Activated CD8-positive, alpha-beta T cell treated with anti-CD3 and anti-CD28 coated beads for 36 hours (primary cell): ENCODE measurements around the gene SAPCD1. TPM values are rescaled to one million over a fixed set of nuclear protein-coding genes. Genes with fewer than 3 reads are reported as not detected.

Experiments
- ATAC-seq: fragments of 200-7000 bp; cut with Tn5 transposase; one replicate; pipeline ENCODE4 v1.10.0; 2021; ENCODE audit warnings: mild to moderate bottlenecking, moderate library complexity
- CTCF ChIA-PET: fragments of 350-600 bp; sonication (Branson Sonifier 250); formaldehyde crosslinking; loops from one replicate; lab custom pipeline; 2021; ENCODE audit warnings: antibody characterized with exemption; lab: Charles Lee
- POLR2A ChIA-PET: fragments of 350-600 bp; sonication (Branson Sonifier 250); formaldehyde crosslinking; loops from one replicate; lab custom pipeline; 2021; ENCODE audit warnings: antibody characterized with exemption; lab: Charles Lee
- DNase-seq: peaks from one replicate; pipeline ENCODE4 v3.0.0-alpha.2; 2020
- H3K27ac Mint-ChIP-seq: one replicate; pipeline ENCODE4 v1.8.0; 2021; ENCODE audit warnings: mild to moderate bottlenecking, mixed read lengths
- H3K27me3 Mint-ChIP-seq: one replicate; pipeline ENCODE4 v1.8.0; 2021; ENCODE audit warnings: mixed read lengths
- H3K36me3 Mint-ChIP-seq: one replicate; pipeline ENCODE4 v1.8.0; 2021; ENCODE audit warnings: low read depth, mixed read lengths
- H3K4me1 Mint-ChIP-seq: one replicate; pipeline ENCODE4 v1.8.0; 2021; ENCODE audit warnings: low read depth, mixed read lengths
- H3K4me3 Mint-ChIP-seq: one replicate; pipeline ENCODE4 v1.8.0; 2021; ENCODE audit warnings: mild to moderate bottlenecking, moderate library complexity, mixed read lengths
- H3K9me3 Mint-ChIP-seq: one replicate; pipeline ENCODE4 v1.8.0; 2021; ENCODE audit warnings: mixed read lengths
- intact Hi-C: fragments of 100-400 bp; cut with micrococcal nuclease; formaldehyde crosslinking; loops from one replicate; pipeline ENCODE4 v1.10.0; 2022
- total RNA-seq, 2 experiments: library from RNA; stranded (reverse); gene quantifications; one replicate each; pipeline ENCODE4 v1.2.3, GENCODE V29; 2021
- TF ChIP-seq, protein P1 (sequence below): fragments of 200-600 bp; IDR thresholded peaks from one replicate; pipeline ENCODE4 v1.8.0; 2022; ENCODE audit warnings: antibody characterized with exemption, mild to moderate bottlenecking

The SAPCD1 gene
- total RNA-seq, 2 experiments from 2014 or later, result 13.6 to 18.7 TPM

DNA sequence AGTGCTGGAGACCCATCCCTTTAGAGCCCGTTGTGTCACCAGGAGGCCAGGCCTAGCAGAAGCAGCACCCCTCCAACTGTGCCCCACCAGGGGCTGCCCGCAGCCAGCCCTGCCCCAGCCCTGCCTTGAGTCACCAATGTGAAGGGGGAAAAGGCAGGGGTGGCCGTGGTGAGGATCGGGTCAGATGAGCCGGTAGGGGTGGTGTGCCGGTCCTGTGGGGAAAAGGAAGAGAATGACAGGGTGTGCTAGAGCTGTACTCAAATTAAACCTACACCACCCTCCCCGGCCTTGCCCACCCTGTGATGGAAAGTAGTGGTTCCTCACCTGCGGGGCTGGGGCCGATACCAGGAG is 3.1 kb downstream of the SAPCD1 start:
- Mint-ChIP-seq H3K27ac (no peak overlapping the region), H3K4me3 (no peak overlapping the region), H3K4me1 (peaks cover 7% of the 10 kb centered on the region), H3K27me3 (no peaks in the 10 kb centered on the region), H3K9me3 (no peaks in the 10 kb centered on the region), H3K36me3 (peaks cover 18% of the 10 kb centered on the region)
- intact Hi-C loops, result no loop called here
- ChIA-PET POLR2A (interaction anchor here (1.1 to 2.0 kb wide), 5 partner anchors 9 to 43 kb away, joined by 4 to 5 read pairs (median 5); partner anchors contain the start of genes LY6G6C, MPIG6B and VWA7), CTCF (no interaction called here)
- DNase-seq, result no peak
- no peak for ATAC-seq
- TF ChIP-seq, protein P1, sequence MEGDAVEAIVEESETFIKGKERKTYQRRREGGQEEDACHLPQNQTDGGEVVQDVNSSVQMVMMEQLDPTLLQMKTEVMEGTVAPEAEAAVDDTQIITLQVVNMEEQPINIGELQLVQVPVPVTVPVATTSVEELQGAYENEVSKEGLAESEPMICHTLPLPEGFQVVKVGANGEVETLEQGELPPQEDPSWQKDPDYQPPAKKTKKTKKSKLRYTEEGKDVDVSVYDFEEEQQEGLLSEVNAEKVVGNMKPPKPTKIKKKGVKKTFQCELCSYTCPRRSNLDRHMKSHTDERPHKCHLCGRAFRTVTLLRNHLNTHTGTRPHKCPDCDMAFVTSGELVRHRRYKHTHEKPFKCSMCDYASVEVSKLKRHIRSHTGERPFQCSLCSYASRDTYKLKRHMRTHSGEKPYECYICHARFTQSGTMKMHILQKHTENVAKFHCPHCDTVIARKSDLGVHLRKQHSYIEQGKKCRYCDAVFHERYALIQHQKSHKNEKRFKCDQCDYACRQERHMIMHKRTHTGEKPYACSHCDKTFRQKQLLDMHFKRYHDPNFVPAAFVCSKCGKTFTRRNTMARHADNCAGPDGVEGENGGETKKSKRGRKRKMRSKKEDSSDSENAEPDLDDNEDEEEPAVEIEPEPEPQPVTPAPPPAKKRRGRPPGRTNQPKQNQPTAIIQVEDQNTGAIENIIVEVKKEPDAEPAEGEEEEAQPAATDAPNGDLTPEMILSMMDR, result no peak

GRCh38 chr6:31765910-31766794 is 3.7 kb downstream of the SAPCD1 start:
- POLR2A ChIA-PET, result interaction anchor here (1.1 to 2.0 kb wide), 5 partner anchors 9 to 44 kb away, joined by 4 to 5 read pairs (median 5); partner anchors contain the start of genes LY6G6C, MPIG6B and VWA7
- DNase-seq (no peak), ATAC-seq (no peak)
- Mint-ChIP-seq H3K4me1 (peaks cover 9% of the 10 kb centered on the region), H3K36me3 (peaks cover 12% of the 10 kb centered on the region), H3K9me3 (no peaks in the 10 kb centered on the region), H3K27me3 (no peaks in the 10 kb centered on the region), H3K4me3 (no peak overlapping the region), H3K27ac (no peak overlapping the region)
- CTCF ChIA-PET, result interaction anchor here (0.6 kb wide), 1 partner anchor 38 kb away, joined by 3 read pairs; no protein-coding TSS in a partner anchor
- TF ChIP-seq, protein P1, result no peak
- intact Hi-C loops, result no loop called here

GRCh38 chr6:31767096-31767645 is 4.7 kb downstream of the SAPCD1 start:
- TF ChIP-seq, protein P1, result no peak
- no peaks in the 10 kb centered on the region for H3K27me3 Mint-ChIP-seq
- no peaks in the 10 kb centered on the region for H3K9me3 Mint-ChIP-seq
- no peak overlapping the region for H3K27ac Mint-ChIP-seq
- ChIA-PET CTCF (no interaction called here), POLR2A (no interaction called here)
- ATAC-seq (no peak), DNase-seq (no peak)
- intact Hi-C loops, result no loop called here
- no peak overlapping the region for H3K4me3 Mint-ChIP-seq
- peaks cover 15% of the 10 kb centered on the region for H3K4me1 Mint-ChIP-seq
- H3K36me3 Mint-ChIP-seq, result peaks cover 5% of the 10 kb centered on the region

GRCh38 chr6:31768363-31769257 is 6.2 kb downstream of the SAPCD1 start:
- CTCF ChIA-PET, result interaction anchor here (0.6 to 4.5 kb wide), 18 partner anchors 10 to 197 kb away, joined by 3 to 59 read pairs (median 8); partner anchors contain the start of genes CLIC1, DDAH2, LSM2 and MSH5
- no peak overlapping the region for H3K27ac Mint-ChIP-seq
- H3K9me3 Mint-ChIP-seq, result no peaks in the 10 kb centered on the region
- no peaks in the 10 kb centered on the region for H3K27me3 Mint-ChIP-seq
- H3K36me3 Mint-ChIP-seq, result peaks cover 2% of the 10 kb centered on the region
- no peak overlapping the region for H3K4me3 Mint-ChIP-seq
- DNase-seq (no peak), ATAC-seq (no peak)
- TF ChIP-seq, protein P1, result no peak
- peaks cover 21% of the 10 kb centered on the region for H3K4me1 Mint-ChIP-seq
- intact Hi-C loops, result no loop called here
- POLR2A ChIA-PET, result interaction anchor here (1.9 kb wide), 1 partner anchor 10 kb away, joined by 7 read pairs; no protein-coding TSS in a partner anchor
